ENCODE data around the gene LRBA. TPM values are rescaled to one million over a fixed set of nuclear protein-coding genes. Genes with fewer than 3 reads are reported as not detected.

LRBA gene
- total and polyA plus RNA-seq, 8 donors = 43.3 to 62.5 (median 52.3) TPM

GRCh38 chr4:150591406-150591805, 423.7 kb downstream of the LRBA start:
- intact Hi-C loops (cut with DNase I) = no loop called here

GRCh38 chr4:150590631-150591030, 424.5 kb downstream of the LRBA start:
- no peak overlapping the region for H3K4me3 ChIP-seq
- H3K27ac ChIP-seq = no peak overlapping the region
- no peak for TF ChIP-seq CTCF (IDR thresholded peaks at IDR 0.05)
- DNase-seq (no peak), ATAC-seq (no peak)
- peaks cover 0 to 9% of the 10 kb centered on the region in 2 donors for H3K36me3 ChIP-seq
- H3K4me1 ChIP-seq = no peaks in the 10 kb centered on the region
- no peaks in the 10 kb centered on the region for H3K27me3 ChIP-seq
- intact Hi-C loops (cut with DNase I) = no loop called here
- no peaks in the 10 kb centered on the region for H3K9me3 ChIP-seq

More at GRCh38 chr4:150591406-150591805, 423.7 kb downstream of the LRBA start:
- Histone ChIP-seq H3K36me3 (peaks cover 0 to 9% of the 10 kb centered on the region in 2 donors), H3K4me1 (no peaks in the 10 kb centered on the region), H3K9me3 (no peaks in the 10 kb centered on the region), H3K27me3 (no peaks in the 10 kb centered on the region), H3K4me3 (no peak overlapping the region), H3K27ac (no peak overlapping the region)
- ATAC-seq = no peak
- DNase-seq = no peak
- TF ChIP-seq CTCF (IDR thresholded peaks at IDR 0.05) = no peak

GRCh38 chr4:150589157-150589556, 425.9 kb downstream of the LRBA start:
- no peak overlapping the region for H3K4me3 ChIP-seq
- intact Hi-C loops (cut with DNase I) = no loop called here
- H3K4me1 ChIP-seq = no peaks in the 10 kb centered on the region
- H3K27me3 ChIP-seq = no peaks in the 10 kb centered on the region
- H3K27ac ChIP-seq = no peak overlapping the region
- DNase-seq (no peak), ATAC-seq (no peak)
- H3K36me3 ChIP-seq = peaks cover 0 to 10% of the 10 kb centered on the region in 2 donors
- H3K9me3 ChIP-seq = no peaks in the 10 kb centered on the region
- no peak for TF ChIP-seq CTCF (IDR thresholded peaks at IDR 0.05)

- intact Hi-C loops (cut with DNase I) = no loop called here
- DNase-seq (no peak), ATAC-seq (no peak)
- H3K36me3 ChIP-seq = peaks cover 0 to 18% of the 10 kb centered on the region in 2 donors
- H3K9me3 ChIP-seq = peaks cover 0 to 5% of the 10 kb centered on the region in 2 donors
- H3K27me3 ChIP-seq = no peaks in the 10 kb centered on the region
- no peak for TF ChIP-seq CTCF (IDR thresholded peaks at IDR 0.05)
- no peaks in the 10 kb centered on the region for H3K4me1 ChIP-seq
- no peak overlapping the region for H3K4me3 ChIP-seq
- no peak overlapping the region for H3K27ac ChIP-seq
These were observed 426.8 kb downstream of the LRBA start for GRCh38 chr4:150588316-150588715.

- Histone ChIP-seq H3K27me3 (no peaks in the 10 kb centered on the region), H3K4me1 (no peaks in the 10 kb centered on the region), H3K36me3 (peaks cover 0 to 26% of the 10 kb centered on the region in 2 donors), H3K27ac (no peak overlapping the region), H3K4me3 (no peak overlapping the region), H3K9me3 (peaks cover 0 to 12% of the 10 kb centered on the region in 2 donors)
- DNase-seq = no peak
- ATAC-seq = no peak
- no peak for TF ChIP-seq CTCF (IDR thresholded peaks at IDR 0.05)
- intact Hi-C loops (cut with DNase I) = no loop called here
These were observed 428.8 kb downstream of the LRBA start for GRCh38 chr4:150586162-150586810.
